PC-3 (cell line): ENCODE results near the gene ADGRV1.

ENCODE experiments used
- CTCF ChIP-seq: fragments of 300-600 bp; sonication (generic); conservative IDR thresholded peaks from 2 replicates; pipeline ENCODE4 v1.5.1; 2017; ENCODE audit warnings: antibody characterized with exemption, low read depth, mild to moderate bottlenecking, low read length
- EZH2 ChIP-seq: fragments of 300-600 bp; sonication (generic); IDR thresholded peaks from one replicate; pipeline ENCODE4 v1.6.1; 2017; ENCODE audit warnings: antibody characterized with exemption, mild to moderate bottlenecking, low read length; ENCODE audit not compliant: unreplicated experiment

- TF ChIP-seq EZH2 (no peak), CTCF (no peak)
Measured at GRCh38 chr5:90834711-90835110, 276.1 kb downstream of the ADGRV1 start.
